Neural cell (in vitro differentiated cells): ENCODE results near the gene USP7. TPM values are rescaled to one million over a fixed set of nuclear protein-coding genes. Genes with fewer than 3 reads are reported as not detected.

Experiments used
- H2AFZ ChIP-seq: fragments of 200-600, 300-800 bp; sonication (generic), shearing (Covaris generic); 2 replicates; pipeline ENCODE4 v1.6.0; 2014; ENCODE audit warnings: low read depth, mild to moderate bottlenecking, antibody characterized with exemption, low read length, moderate library complexity
- H3F3A ChIP-seq: fragments of 200-600 bp; shearing (Covaris generic); 2 replicates; pipeline ENCODE4 v1.6.1; 2016; ENCODE audit warnings: mild to moderate bottlenecking, moderate library complexity, mixed read lengths, antibody characterized with exemption, low read length; ENCODE audit not compliant: insufficient read depth, poor library complexity, severe bottlenecking
- H3K27ac ChIP-seq: fragments of 200-600, 300-800 bp; sonication (generic), shearing (Covaris generic); 2 replicates; pipeline ENCODE4 v1.5.1; 2014; ENCODE audit warnings: mild to moderate bottlenecking, low read length, moderate library complexity
- H3K27me3 ChIP-seq: fragments of 300-800, 200-600 bp; sonication (generic), shearing (Covaris generic); 2 replicates; pipeline ENCODE4 v1.6.0; 2014; ENCODE audit warnings: mild to moderate bottlenecking, low read depth, low read length, moderate library complexity; ENCODE audit not compliant: insufficient read depth
- H3K36me3 ChIP-seq: fragments of 300-800, 200-600 bp; sonication (generic), shearing (Covaris generic); 2 replicates; pipeline ENCODE4 v1.5.1; 2014; ENCODE audit warnings: mild to moderate bottlenecking, antibody characterized with exemption, low read length, moderate library complexity; ENCODE audit not compliant: insufficient read depth
- H3K4me2 ChIP-seq: fragments of 300-800, 200-600 bp; sonication (generic), shearing (Covaris generic); 2 replicates; pipeline ENCODE4 v1.6.0; 2014; ENCODE audit warnings: mild to moderate bottlenecking, low read length
- H3K4me3 ChIP-seq: fragments of 300-800, 200-600 bp; sonication (generic), shearing (Covaris generic); 2 replicates; pipeline ENCODE4 v1.5.1; 2014; ENCODE audit warnings: mild to moderate bottlenecking, low read length, moderate library complexity
- H3K79me2 ChIP-seq: fragments of 200-600 bp; shearing (Covaris generic); replicated peaks from 2 replicates; pipeline ENCODE4 v1.6.0; 2014; ENCODE audit warnings: mild to moderate bottlenecking, low read length, moderate library complexity; ENCODE audit not compliant: insufficient read depth
- H3K9ac ChIP-seq: fragments of 300-800, 200-600 bp; sonication (generic), shearing (Covaris generic); 2 replicates; pipeline ENCODE4 v1.6.1; 2016; ENCODE audit warnings: mild to moderate bottlenecking, low read length, mixed read lengths
- H3K9me2 ChIP-seq: fragments of 200-600 bp; shearing (Covaris generic); 2 replicates; pipeline ENCODE4 v1.6.1; 2016; ENCODE audit warnings: mild to moderate bottlenecking, low read length, mixed read lengths; ENCODE audit not compliant: insufficient read depth
- H3K9me3 ChIP-seq: fragments of 200-600, 300-800 bp; sonication (generic), shearing (Covaris generic); 2 replicates; pipeline ENCODE4 v1.6.1; 2016; ENCODE audit warnings: mild to moderate bottlenecking, mixed run types, low read length, moderate library complexity, mixed read lengths
- H4K20me1 ChIP-seq: fragments of 200-600 bp; shearing (Covaris generic); 2 replicates; pipeline ENCODE4 v1.6.1; 2016; ENCODE audit warnings: mild to moderate bottlenecking, mixed run types; ENCODE audit not compliant: insufficient read depth
- CTCF ChIP-seq: fragments of 450-650 bp; IDR thresholded peaks from 2 replicates; pipeline ENCODE4 v1.5.1; 2014; ENCODE audit warnings: antibody characterized with exemption, mild to moderate bottlenecking, moderate library complexity; ENCODE audit not compliant: poor library complexity, severe bottlenecking
- EP300 ChIP-seq: fragments of 450-650 bp; conservative IDR thresholded peaks from 2 replicates; pipeline ENCODE4 v1.6.1; 2014; ENCODE audit warnings: antibody characterized with exemption, mild to moderate bottlenecking, moderate library complexity; ENCODE audit not compliant: poor library complexity, severe bottlenecking
- EZH2 ChIP-seq: fragments of 200-600, 300-800 bp; shearing (Covaris generic), sonication (generic); IDR thresholded peaks from 2 replicates; pipeline ENCODE4 v1.6.1; 2014; ENCODE audit warnings: antibody characterized with exemption, low read length, borderline replicate concordance, mild to moderate bottlenecking; ENCODE audit not compliant: insufficient read depth, poor library complexity, severe bottlenecking
- MXI1 ChIP-seq: fragments of 450-650 bp; conservative IDR thresholded peaks from 2 replicates; pipeline ENCODE4 v1.6.1; 2014; ENCODE audit warnings: antibody characterized with exemption, mild to moderate bottlenecking; ENCODE audit not compliant: poor library complexity, severe bottlenecking
- POLR2AphosphoS5 ChIP-seq: IDR thresholded peaks from 2 replicates; pipeline ENCODE4 v1.6.1; 2012
- RAD21 ChIP-seq: fragments of 450-650 bp; conservative IDR thresholded peaks from 2 replicates; pipeline ENCODE4 v1.6.1; 2014; ENCODE audit warnings: antibody characterized with exemption, mild to moderate bottlenecking, moderate library complexity
- REST ChIP-seq: IDR thresholded peaks from 2 replicates; pipeline ENCODE4 v1.6.1; 2012; ENCODE audit warnings: borderline replicate concordance
- SMC3 ChIP-seq: fragments of 450-650 bp; conservative IDR thresholded peaks from 2 replicates; pipeline ENCODE4 v1.6.1; 2014; ENCODE audit warnings: antibody characterized with exemption, mild to moderate bottlenecking, moderate library complexity; ENCODE audit not compliant: poor library complexity
- TAF1 ChIP-seq: IDR thresholded peaks from 2 replicates; pipeline ENCODE4 v1.6.1; 2012; ENCODE audit warnings: low read depth
- polyA plus RNA-seq: library from polyadenylated mRNA; depleted of rRNA; stranded (reverse); fragments of >200 nt; gene quantifications from 2 replicates; pipeline ENCODE4 v1.2.3, GENCODE V29; 2014

The USP7 gene
- polyA plus RNA-seq, 1 donor from 2014 or later: 52.5 TPM

GRCh38 chr16:8907096-8907495, 56.6 kb downstream of the USP7 start:
- no peaks in the 10 kb centered on the region for H3K9me2 ChIP-seq
- no peaks in the 10 kb centered on the region for H3K9me3 ChIP-seq
- no peak overlapping the region for H2AFZ ChIP-seq
- H3F3A ChIP-seq: no peaks in the 10 kb centered on the region
- no peak overlapping the region for H3K4me2 ChIP-seq
- H4K20me1 ChIP-seq: no peaks in the 10 kb centered on the region
- no peaks in the 10 kb centered on the region for H3K36me3 ChIP-seq
- H3K27me3 ChIP-seq: no peaks in the 10 kb centered on the region
- no peak overlapping the region for H3K9ac ChIP-seq
- no peak overlapping the region for H3K4me3 ChIP-seq
- no peak overlapping the region for H3K27ac ChIP-seq
- TF ChIP-seq POLR2AphosphoS5 (no peak), CTCF (no peak), EP300 (no peak), MXI1 (no peak), SMC3 (no peak), TAF1 (no peak), REST (no peak), RAD21 (no peak), EZH2 (no peak)
- H3K79me2 ChIP-seq: no peaks in the 10 kb centered on the region

GRCh38 chr16:8905795-8906591, 57.7 kb downstream of the USP7 start:
- no peaks in the 10 kb centered on the region for H3K9me3 ChIP-seq
- H3K4me3 ChIP-seq: no peak overlapping the region
- H3K4me2 ChIP-seq: no peak overlapping the region
- no peak overlapping the region for H3K9ac ChIP-seq
- no peaks in the 10 kb centered on the region for H3F3A ChIP-seq
- H3K36me3 ChIP-seq: no peaks in the 10 kb centered on the region
- no peaks in the 10 kb centered on the region for H4K20me1 ChIP-seq
- no peaks in the 10 kb centered on the region for H3K79me2 ChIP-seq
- no peak overlapping the region for H3K27ac ChIP-seq
- TF ChIP-seq CTCF: no peak
- no peak for TF ChIP-seq MXI1
- no peak for TF ChIP-seq RAD21
- no peak for TF ChIP-seq REST
- TF ChIP-seq POLR2AphosphoS5: no peak
- no peak for TF ChIP-seq EZH2
- no peak for TF ChIP-seq EP300
- TF ChIP-seq SMC3: no peak
- H2AFZ ChIP-seq: no peak overlapping the region
- no peaks in the 10 kb centered on the region for H3K27me3 ChIP-seq
- H3K9me2 ChIP-seq: no peaks in the 10 kb centered on the region
